ENCODE data around the gene NDUFA13.

GRCh38 chr19:19540715-19541515, 24.9 kb downstream of the NDUFA13 start:
- TF ChIP-seq CTCF (IDR thresholded peaks at IDR 0.05; ENCODE audit: insufficient read depth, low read length, poor library complexity, severe bottlenecking) (no peak), EZH2phosphoT487 (conservative IDR thresholded peaks at IDR 0.05; ENCODE audit: low read length) (no peak)
